C4-2B (cell line): ENCODE results near the gene ADRA1B.

Experiments
- H3K27ac ChIP-seq: fragments of 450-650 bp; 2 replicates; pipeline ENCODE4 v1.5.1; 2017
- ZFX ChIP-seq: fragments of 450-650 bp; IDR thresholded peaks from 2 replicates; pipeline ENCODE4 v1.6.1; 2017
- TF ChIP-seq, protein P1 (sequence below): fragments of 450-650 bp; conservative IDR thresholded peaks from 2 replicates; pipeline ENCODE4 v1.5.1; 2017; ENCODE audit warnings: mild to moderate bottlenecking

ADRA1B gene

DNA sequence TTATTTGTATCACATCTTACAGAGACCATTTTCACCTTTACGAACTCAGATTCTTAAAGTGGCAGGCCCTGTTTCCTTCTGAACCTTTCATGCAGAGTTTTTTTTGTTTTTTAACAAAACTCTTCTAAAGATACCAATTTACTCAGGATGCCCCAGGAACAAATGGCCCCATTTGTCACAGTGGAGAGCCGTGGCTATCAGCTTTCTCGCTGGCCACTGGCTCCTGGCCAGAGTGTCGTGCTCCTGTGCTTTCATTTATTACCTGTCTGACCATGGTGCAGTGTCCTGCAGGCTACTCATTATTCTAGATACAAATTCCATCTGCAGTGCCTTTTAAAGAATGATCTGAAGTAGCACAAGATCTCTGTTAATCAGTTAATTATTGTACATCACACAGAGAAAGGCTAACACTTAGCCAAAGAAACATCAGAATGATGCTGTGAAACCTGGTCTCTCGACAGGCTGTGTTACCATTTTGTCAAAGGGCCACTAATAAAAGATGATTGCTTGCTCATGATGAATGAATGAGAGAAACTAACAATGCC, 27.8 kb downstream of the ADRA1B start:
- H3K27ac ChIP-seq: no peak overlapping the region
- TF ChIP-seq ZFX: no peak
- TF ChIP-seq, protein P1, sequence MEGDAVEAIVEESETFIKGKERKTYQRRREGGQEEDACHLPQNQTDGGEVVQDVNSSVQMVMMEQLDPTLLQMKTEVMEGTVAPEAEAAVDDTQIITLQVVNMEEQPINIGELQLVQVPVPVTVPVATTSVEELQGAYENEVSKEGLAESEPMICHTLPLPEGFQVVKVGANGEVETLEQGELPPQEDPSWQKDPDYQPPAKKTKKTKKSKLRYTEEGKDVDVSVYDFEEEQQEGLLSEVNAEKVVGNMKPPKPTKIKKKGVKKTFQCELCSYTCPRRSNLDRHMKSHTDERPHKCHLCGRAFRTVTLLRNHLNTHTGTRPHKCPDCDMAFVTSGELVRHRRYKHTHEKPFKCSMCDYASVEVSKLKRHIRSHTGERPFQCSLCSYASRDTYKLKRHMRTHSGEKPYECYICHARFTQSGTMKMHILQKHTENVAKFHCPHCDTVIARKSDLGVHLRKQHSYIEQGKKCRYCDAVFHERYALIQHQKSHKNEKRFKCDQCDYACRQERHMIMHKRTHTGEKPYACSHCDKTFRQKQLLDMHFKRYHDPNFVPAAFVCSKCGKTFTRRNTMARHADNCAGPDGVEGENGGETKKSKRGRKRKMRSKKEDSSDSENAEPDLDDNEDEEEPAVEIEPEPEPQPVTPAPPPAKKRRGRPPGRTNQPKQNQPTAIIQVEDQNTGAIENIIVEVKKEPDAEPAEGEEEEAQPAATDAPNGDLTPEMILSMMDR: no peak

DNA sequence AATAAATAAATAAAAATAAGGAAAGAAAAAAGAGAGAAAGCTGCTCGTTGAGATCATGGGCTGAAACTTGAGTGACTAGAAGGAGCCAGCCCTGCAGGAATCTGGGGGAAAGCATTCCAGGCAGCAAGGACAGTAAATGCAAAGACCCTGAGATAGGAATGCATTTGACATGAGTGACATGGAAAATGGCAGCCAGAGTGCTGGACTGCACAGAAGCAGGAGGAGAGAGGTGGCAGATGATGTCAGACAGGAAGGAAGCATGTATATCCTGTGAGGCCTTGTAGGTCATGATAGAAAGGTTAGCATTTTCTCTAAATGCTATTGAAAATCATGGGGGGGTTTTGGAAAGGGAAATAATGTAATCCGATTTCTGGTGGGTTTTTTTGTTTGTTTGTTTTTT, 29.1 kb downstream of the ADRA1B start:
- TF ChIP-seq ZFX: no peak
- TF ChIP-seq, protein P1: no peak
- H3K27ac ChIP-seq: no peak overlapping the region

DNA sequence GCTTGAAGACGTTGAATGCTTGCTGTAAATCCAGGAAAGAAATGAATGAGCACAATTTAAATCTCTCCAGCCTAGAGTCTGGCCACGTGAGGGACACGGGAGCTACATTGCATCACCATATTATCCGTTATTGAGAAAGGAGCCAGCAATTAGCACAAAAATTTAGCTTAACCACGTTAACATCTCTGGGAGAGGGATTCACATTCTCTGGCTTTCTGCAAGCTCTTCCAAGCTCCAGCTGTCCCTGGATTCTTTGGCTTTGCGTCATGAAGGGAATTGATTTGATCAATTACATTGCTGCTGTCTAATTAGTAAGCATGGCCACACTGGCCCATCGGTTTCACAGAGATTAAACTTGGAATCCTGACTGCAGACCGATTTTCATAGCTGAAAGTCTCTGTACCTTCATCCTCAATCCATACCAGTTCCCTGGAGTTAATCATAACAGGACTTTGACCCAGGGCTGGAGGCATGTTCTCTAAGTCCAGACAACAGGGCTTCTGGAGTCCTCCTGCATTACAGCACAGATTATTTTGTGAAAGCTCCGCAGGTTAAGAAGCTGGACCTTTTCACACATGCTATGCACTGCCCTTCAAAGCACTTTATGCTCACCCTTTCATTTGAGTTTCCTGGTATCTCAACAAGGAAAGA, 31.6 kb downstream of the ADRA1B start:
- no peak overlapping the region for H3K27ac ChIP-seq

DNA sequence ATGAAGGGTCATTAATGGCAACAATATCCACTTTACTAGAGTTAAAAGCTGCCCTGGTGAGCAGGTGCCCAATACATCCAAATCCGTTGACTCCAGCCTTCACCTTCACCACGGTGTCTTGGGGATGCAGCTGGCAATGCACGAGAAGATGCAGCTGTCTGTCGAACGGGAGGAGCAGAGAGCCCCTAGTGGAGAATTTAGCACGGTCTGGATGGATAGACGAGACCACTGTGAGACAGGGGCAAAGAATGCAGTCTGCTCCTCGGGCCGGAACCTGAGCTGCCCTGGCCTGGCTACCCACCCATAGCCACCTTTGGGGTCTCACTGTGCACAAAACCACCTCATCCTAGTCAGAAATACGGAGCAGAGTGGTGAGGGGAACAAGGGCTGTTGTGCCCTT, 35.1 kb downstream of the ADRA1B start:
- H3K27ac ChIP-seq: no peak overlapping the region
- TF ChIP-seq ZFX: no peak
- TF ChIP-seq, protein P1: peak; percentile 41

More for the DNA sequence above, 31.6 kb downstream of the ADRA1B start:
- TF ChIP-seq ZFX: no peak
- TF ChIP-seq, protein P1: no peak

DNA sequence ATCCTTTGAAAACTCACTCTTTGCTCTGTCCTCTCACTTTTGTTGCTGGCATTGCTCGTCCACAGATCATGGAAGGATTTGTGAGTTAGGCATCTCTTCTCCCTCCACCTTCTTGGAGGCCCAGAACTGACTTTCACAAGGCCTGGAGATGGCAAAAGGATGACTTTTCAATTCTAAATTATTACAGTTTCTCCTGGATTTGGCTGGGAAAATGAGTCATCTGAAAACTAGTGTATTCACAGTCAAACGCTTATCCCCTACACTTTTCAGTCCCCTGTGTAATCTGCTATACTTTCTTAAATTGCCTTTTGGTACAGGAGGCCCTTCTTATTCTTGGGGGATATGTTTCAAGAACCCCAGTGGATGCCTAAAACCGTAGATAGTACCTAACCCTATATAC, 35.6 kb downstream of the ADRA1B start:
- H3K27ac ChIP-seq: no peak overlapping the region
- TF ChIP-seq, protein P1: no peak

DNA sequence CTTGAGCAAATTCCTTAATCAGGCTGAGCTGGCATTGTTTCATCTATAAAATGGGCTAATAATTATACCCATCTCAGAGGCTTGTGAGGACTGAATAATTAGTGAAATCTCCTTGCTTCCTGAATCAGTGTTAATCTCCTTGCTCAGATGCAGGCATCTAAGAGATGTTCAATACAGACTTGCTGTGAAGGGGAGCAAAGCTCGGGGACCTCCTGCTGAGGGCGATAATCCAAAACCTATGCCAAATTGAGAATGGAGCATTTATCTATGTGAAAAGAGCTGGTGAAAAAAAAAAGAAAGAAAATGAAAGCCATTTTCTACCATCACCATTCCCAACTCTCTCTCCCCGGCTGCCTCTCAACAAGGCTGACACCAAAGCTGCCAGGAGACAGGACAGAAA, 37.3 kb downstream of the ADRA1B start:
- H3K27ac ChIP-seq: no peak overlapping the region
- TF ChIP-seq ZFX: no peak
- TF ChIP-seq, protein P1: no peak

DNA sequence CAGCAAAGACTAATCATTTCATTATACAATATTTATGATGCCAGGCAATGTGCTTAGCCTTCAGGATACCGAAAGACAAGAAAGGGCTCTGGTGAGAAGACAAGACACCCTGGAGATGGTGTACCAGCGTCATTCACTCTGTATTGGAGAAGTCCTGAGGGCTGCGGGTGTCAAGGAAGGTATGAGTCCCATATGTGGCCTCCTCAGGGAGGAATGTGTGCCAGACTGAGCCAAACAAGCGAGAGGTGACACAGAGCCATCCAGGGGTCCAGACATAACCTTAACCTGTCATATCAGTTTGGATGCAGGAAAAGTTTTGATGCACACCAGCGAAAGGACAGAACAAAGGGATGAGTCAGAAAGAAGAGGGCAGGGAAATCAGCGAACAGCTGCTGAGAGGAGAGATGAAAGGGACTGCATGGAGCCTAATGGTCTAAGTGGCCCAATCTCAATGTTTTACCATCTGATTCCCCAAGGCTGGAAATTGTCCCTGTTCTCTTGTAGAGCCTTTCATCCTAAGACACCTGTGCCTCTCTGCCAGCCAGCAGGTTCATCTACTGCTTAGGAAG, 38.9 kb downstream of the ADRA1B start:
- TF ChIP-seq, protein P1: no peak
- no peak for TF ChIP-seq ZFX

More for the DNA sequence above, 38.9 kb downstream of the ADRA1B start:
- no peak overlapping the region for H3K27ac ChIP-seq
